ENCODE measurements around the gene DDI1.
"Not testable (repeated sequence)": the region's sequence is repeated elsewhere in the genome, so short reads cannot be mapped to it uniquely, and the experiment has no call there.

DDI1 gene

GRCh38 chr11:104041792-104042191, 5.4 kb downstream of the DDI1 start:
- DNase-seq (ENCODE audit: low spot score), result no peak

GRCh38 chr11:104043142-104043541, 6.7 kb downstream of the DDI1 start:
- DNase-seq (ENCODE audit: low spot score), result no peak

- DNase-seq (ENCODE audit: low spot score), result no peak
These were observed 7.3 kb downstream of the DDI1 start for GRCh38 chr11:104043678-104044239.

GRCh38 chr11:104046331-104046730, 9.9 kb downstream of the DDI1 start:
- DNase-seq (ENCODE audit: low spot score), result no peak

GRCh38 chr11:104046858-104047257, 10.4 kb downstream of the DDI1 start:
- not testable (repeated sequence) for DNase-seq (ENCODE audit: low spot score)

- no peak for DNase-seq (ENCODE audit: low spot score)
These were observed 12.7 kb downstream of the DDI1 start for GRCh38 chr11:104049116-104049515.

- no peak for DNase-seq (ENCODE audit: low spot score)
These were observed 15.3 kb downstream of the DDI1 start for GRCh38 chr11:104051778-104052177.

- no peak for DNase-seq (ENCODE audit: low spot score)
These were observed 17.5 kb downstream of the DDI1 start for GRCh38 chr11:104053743-104054478.

GRCh38 chr11:104054911-104055529, 18.6 kb downstream of the DDI1 start:
- no peak for DNase-seq (ENCODE audit: low spot score)

GRCh38 chr11:104055596-104055995, 19.2 kb downstream of the DDI1 start:
- DNase-seq (ENCODE audit: low spot score), result no peak

- DNase-seq (ENCODE audit: low spot score), result no peak
These were observed 21.5 kb downstream of the DDI1 start for GRCh38 chr11:104057908-104058307.

GRCh38 chr11:104058680-104059079, 22.2 kb downstream of the DDI1 start:
- no peak for DNase-seq (ENCODE audit: low spot score)

- DNase-seq (ENCODE audit: low spot score), result no peak
These were observed 23.8 kb downstream of the DDI1 start for GRCh38 chr11:104060004-104060794.

GRCh38 chr11:104060820-104061219, 24.4 kb downstream of the DDI1 start:
- no peak for DNase-seq (ENCODE audit: low spot score)

- DNase-seq (ENCODE audit: low spot score), result no peak
These were observed 25.5 kb downstream of the DDI1 start for GRCh38 chr11:104061853-104062521.

- no peak for DNase-seq (ENCODE audit: low spot score)
These were observed 27.7 kb downstream of the DDI1 start for GRCh38 chr11:104064034-104064630.

- DNase-seq (ENCODE audit: low spot score), result no peak
These were observed 31.1 kb downstream of the DDI1 start for GRCh38 chr11:104067534-104067933.

GRCh38 chr11:104073950-104074705, 37.7 kb downstream of the DDI1 start:
- DNase-seq (ENCODE audit: low spot score), result no peak

GRCh38 chr11:104075091-104075490, 38.7 kb downstream of the DDI1 start:
- no peak for DNase-seq (ENCODE audit: low spot score)

- DNase-seq (ENCODE audit: low spot score), result no peak
These were observed 39.3 kb downstream of the DDI1 start for GRCh38 chr11:104075706-104076105.

GRCh38 chr11:104076455-104076854, 40.0 kb downstream of the DDI1 start:
- no peak for DNase-seq (ENCODE audit: low spot score)
